ENCODE data around the gene SMYD3.

The SMYD3 gene

GRCh38 chr1:246104927-246105326 is 402.2 kb downstream of the SMYD3 start:
- Histone ChIP-seq H3K4me2 (ENCODE audit: low read length) (no peak overlapping the region), H3K79me2 (no peaks in the 10 kb centered on the region), H3K27ac (no peak overlapping the region), H3K9me3 (ENCODE audit: control insufficient read depth, low read length) (no peaks in the 10 kb centered on the region), H3K36me3 (ENCODE audit: control insufficient read depth, insufficient read depth, low read length) (no peaks in the 10 kb centered on the region), H3K4me1 (no peaks in the 10 kb centered on the region), H3K9ac (no peak overlapping the region), H3K27me3 (ENCODE audit: control insufficient read depth, insufficient read depth, low read length) (no peaks in the 10 kb centered on the region), H3K4me3 (ENCODE audit: low read depth, low read length) (no peak overlapping the region), H2AFZ (no peak overlapping the region)
- TF ChIP-seq, protein P1, sequence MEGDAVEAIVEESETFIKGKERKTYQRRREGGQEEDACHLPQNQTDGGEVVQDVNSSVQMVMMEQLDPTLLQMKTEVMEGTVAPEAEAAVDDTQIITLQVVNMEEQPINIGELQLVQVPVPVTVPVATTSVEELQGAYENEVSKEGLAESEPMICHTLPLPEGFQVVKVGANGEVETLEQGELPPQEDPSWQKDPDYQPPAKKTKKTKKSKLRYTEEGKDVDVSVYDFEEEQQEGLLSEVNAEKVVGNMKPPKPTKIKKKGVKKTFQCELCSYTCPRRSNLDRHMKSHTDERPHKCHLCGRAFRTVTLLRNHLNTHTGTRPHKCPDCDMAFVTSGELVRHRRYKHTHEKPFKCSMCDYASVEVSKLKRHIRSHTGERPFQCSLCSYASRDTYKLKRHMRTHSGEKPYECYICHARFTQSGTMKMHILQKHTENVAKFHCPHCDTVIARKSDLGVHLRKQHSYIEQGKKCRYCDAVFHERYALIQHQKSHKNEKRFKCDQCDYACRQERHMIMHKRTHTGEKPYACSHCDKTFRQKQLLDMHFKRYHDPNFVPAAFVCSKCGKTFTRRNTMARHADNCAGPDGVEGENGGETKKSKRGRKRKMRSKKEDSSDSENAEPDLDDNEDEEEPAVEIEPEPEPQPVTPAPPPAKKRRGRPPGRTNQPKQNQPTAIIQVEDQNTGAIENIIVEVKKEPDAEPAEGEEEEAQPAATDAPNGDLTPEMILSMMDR (IDR thresholded peaks at IDR 0.05) = no peak

DNA sequence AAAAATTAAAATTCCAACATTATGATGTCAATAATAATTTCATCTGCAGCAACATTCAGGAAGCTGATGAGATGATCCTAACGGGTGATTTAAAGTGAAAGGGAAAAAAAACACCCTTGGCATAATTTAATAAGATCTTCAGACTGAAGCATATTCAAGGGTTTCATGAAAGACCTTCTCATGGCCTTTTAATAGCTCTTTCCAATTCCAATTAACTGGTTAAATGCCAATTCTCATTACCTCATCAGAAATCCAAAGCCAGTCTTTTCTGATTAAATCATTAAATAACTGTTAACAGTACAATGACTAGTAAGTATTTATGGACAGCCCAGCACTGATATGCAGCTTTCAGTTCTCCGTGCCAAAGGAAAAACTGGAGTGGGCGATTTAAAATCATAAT is 407.5 kb downstream of the SMYD3 start:
- Histone ChIP-seq H3K79me2 (no peaks in the 10 kb centered on the region), H3K36me3 (ENCODE audit: control insufficient read depth, insufficient read depth, low read length) (no peaks in the 10 kb centered on the region), H2AFZ (no peak overlapping the region), H3K4me3 (ENCODE audit: low read depth, low read length) (no peak overlapping the region), H3K9ac (no peak overlapping the region), H3K27me3 (ENCODE audit: control insufficient read depth, insufficient read depth, low read length) (no peaks in the 10 kb centered on the region), H3K27ac (no peak overlapping the region), H3K4me2 (ENCODE audit: low read length) (no peak overlapping the region), H3K4me1 (no peaks in the 10 kb centered on the region), H3K9me3 (ENCODE audit: control insufficient read depth, low read length) (no peaks in the 10 kb centered on the region)
- TF ChIP-seq, protein P1 (IDR thresholded peaks at IDR 0.05) = no peak

GRCh38 chr1:246096356-246096755 is 410.7 kb downstream of the SMYD3 start:
- Histone ChIP-seq H3K9me3 (ENCODE audit: control insufficient read depth, low read length) (no peaks in the 10 kb centered on the region), H3K27ac (no peak overlapping the region), H3K4me3 (ENCODE audit: low read depth, low read length) (no peak overlapping the region), H3K9ac (no peak overlapping the region), H3K4me1 (no peaks in the 10 kb centered on the region), H2AFZ (no peak overlapping the region), H3K79me2 (no peaks in the 10 kb centered on the region), H3K4me2 (ENCODE audit: low read length) (no peak overlapping the region), H3K27me3 (ENCODE audit: control insufficient read depth, insufficient read depth, low read length) (no peaks in the 10 kb centered on the region), H3K36me3 (ENCODE audit: control insufficient read depth, insufficient read depth, low read length) (no peaks in the 10 kb centered on the region)
- TF ChIP-seq, protein P1 (IDR thresholded peaks at IDR 0.05) = no peak

DNA sequence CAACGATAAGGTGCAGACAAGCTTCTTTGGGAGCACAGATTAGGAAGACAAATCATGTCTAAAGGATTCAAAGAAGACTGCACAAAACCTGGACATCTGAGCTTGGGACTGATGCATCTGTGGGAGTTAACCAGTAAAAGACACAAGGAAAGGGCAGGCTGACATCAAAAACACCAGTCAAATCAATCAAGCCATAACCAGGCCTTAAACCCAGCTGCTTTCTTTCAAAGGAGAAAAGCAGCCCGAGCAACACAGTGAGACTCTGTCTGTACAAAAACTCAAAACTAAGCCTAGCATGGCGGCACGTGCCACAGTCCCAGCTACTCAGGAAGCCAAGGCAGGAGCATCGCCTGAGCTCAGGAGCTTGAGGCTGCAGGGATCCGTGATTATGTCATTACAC is 411.6 kb downstream of the SMYD3 start:
- TF ChIP-seq, protein P1 (IDR thresholded peaks at IDR 0.05) = no peak
- H2AFZ ChIP-seq = no peak overlapping the region
- H3K27ac ChIP-seq = no peak overlapping the region
- no peak overlapping the region for H3K9ac ChIP-seq
- no peak overlapping the region for H3K4me3 ChIP-seq (ENCODE audit: low read depth, low read length)
- H3K79me2 ChIP-seq = no peaks in the 10 kb centered on the region
- no peaks in the 10 kb centered on the region for H3K27me3 ChIP-seq (ENCODE audit: control insufficient read depth, insufficient read depth, low read length)
- H3K9me3 ChIP-seq (ENCODE audit: control insufficient read depth, low read length) = no peaks in the 10 kb centered on the region
- H3K36me3 ChIP-seq (ENCODE audit: control insufficient read depth, insufficient read depth, low read length) = no peaks in the 10 kb centered on the region
- no peak overlapping the region for H3K4me2 ChIP-seq (ENCODE audit: low read length)
- no peaks in the 10 kb centered on the region for H3K4me1 ChIP-seq

- Histone ChIP-seq H3K27ac (no peak overlapping the region), H3K4me3 (ENCODE audit: low read depth, low read length) (no peak overlapping the region), H3K4me2 (ENCODE audit: low read length) (no peak overlapping the region), H2AFZ (no peak overlapping the region), H3K9ac (no peak overlapping the region), H3K79me2 (no peaks in the 10 kb centered on the region), H3K27me3 (ENCODE audit: control insufficient read depth, insufficient read depth, low read length) (no peaks in the 10 kb centered on the region), H3K4me1 (no peaks in the 10 kb centered on the region), H3K9me3 (ENCODE audit: control insufficient read depth, low read length) (no peaks in the 10 kb centered on the region), H3K36me3 (ENCODE audit: control insufficient read depth, insufficient read depth, low read length) (no peaks in the 10 kb centered on the region)
- TF ChIP-seq, protein P1 (IDR thresholded peaks at IDR 0.05) = no peak
These were observed 413.8 kb downstream of the SMYD3 start for GRCh38 chr1:246093230-246093629.
